NCI-H187 (cell line): Measurements from ENCODE around the gene RBPJ.

Experiments used
- DNase-seq, 2 experiments: peaks; one replicate each; lab custom pipeline; 2025; lab: John Stamatoyannopoulos, UW

The RBPJ gene

GRCh38 chr4:26320538-26321372, at the start of gene RBPJ:
RBPJ (plus strand) TSS chr4:26321014; CDS start chr4:26321029, 15 bp downstream.
- DNase-seq: peak; percentile 98 to 99

- DNase-seq: no peak
Measured at GRCh38 chr4:26271703-26272102, 49.1 kb upstream of the RBPJ start.

- DNase-seq: no peak
Measured at GRCh38 chr4:26272654-26273615, 47.9 kb upstream of the RBPJ start.

GRCh38 chr4:26273616-26273980, 47.2 kb upstream of the RBPJ start:
- no peak for DNase-seq

- no peak for DNase-seq
Measured at GRCh38 chr4:26275281-26275680, 45.5 kb upstream of the RBPJ start.

- no peak for DNase-seq
Measured at GRCh38 chr4:26279446-26279845, 41.4 kb upstream of the RBPJ start.

GRCh38 chr4:26281881-26282280, 38.9 kb upstream of the RBPJ start:
- no peak for DNase-seq

- DNase-seq: no peak
Measured at GRCh38 chr4:26284536-26284935, 36.3 kb upstream of the RBPJ start.

GRCh38 chr4:26285272-26285671, 35.5 kb upstream of the RBPJ start:
- no peak for DNase-seq

- DNase-seq: no peak
Measured at GRCh38 chr4:26287756-26288155, 33.1 kb upstream of the RBPJ start.

GRCh38 chr4:26288355-26288909, 32.4 kb upstream of the RBPJ start:
- DNase-seq: no peak

- no peak for DNase-seq
Measured at GRCh38 chr4:26289401-26289800, 31.4 kb upstream of the RBPJ start.

GRCh38 chr4:26290321-26290720, 30.5 kb upstream of the RBPJ start:
- no peak for DNase-seq

GRCh38 chr4:26294904-26295303, 25.9 kb upstream of the RBPJ start:
- no peak for DNase-seq

GRCh38 chr4:26296021-26296420, 24.8 kb upstream of the RBPJ start:
- DNase-seq: no peak

GRCh38 chr4:26296514-26296913, 24.3 kb upstream of the RBPJ start:
- no peak for DNase-seq

GRCh38 chr4:26297219-26297618, 23.6 kb upstream of the RBPJ start:
- no peak for DNase-seq

GRCh38 chr4:26298198-26298947, 22.4 kb upstream of the RBPJ start:
- no peak for DNase-seq

GRCh38 chr4:26299254-26299882, 21.4 kb upstream of the RBPJ start:
- no peak for DNase-seq

GRCh38 chr4:26300314-26301307, 20.2 kb upstream of the RBPJ start:
- no peak for DNase-seq
